ENCODE results near the gene GRIN2C.

The GRIN2C gene

DNA sequence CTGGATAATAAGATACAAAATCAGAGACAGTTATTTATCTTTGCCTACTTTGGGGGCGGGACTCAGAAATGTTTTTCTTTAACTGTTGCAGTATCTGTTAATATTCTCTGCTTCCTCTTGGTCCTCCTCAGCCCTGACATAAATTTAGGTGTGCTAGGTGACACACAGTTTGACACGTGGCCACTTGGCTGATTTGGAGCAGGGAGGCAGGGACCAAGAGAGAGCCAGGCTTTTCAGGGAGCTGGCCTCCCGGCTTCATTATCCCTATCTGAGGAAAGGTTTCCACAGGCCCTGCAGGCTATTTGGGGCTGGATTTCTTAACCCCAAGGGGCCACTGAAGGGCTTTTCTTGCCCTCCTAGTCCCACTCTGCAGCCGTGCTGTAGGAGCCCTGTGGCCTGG, 63.5 kb downstream of the GRIN2C start:
- no peak for DNase-seq

DNA sequence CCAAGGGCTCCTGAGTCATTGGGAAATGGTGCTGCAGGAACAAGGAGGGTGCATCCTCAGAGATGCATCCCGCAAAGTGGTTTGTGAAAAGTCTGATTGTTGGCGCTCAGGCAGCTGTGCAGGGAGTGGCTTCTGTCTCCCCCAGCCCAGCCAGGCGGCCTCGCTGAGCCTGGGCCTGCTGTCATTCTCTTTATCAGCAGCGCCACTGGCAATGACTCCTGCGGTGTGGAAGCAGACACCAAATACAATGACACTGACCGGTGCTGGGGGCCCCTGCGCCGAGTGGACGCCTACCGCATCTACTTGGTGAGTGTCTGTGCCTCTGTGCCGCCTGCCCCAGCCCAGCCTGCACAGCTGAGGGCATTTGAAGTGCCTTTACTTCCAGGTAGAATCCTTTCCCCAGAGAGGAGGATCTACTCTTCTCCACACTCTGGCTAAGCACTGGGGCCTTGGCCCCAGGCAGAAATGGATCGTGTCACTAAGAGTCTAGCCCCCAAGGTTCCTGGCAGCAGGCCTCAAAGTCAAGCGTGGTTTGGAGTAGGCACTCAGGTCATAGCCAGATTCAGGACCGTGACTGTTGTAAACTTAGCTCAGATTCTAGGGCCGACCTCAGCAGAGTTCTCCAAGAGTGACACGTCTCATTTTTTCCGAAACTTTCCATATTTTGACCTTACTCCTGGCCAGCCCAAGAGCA, 64.2 kb downstream of the GRIN2C start:
- DNase-seq: no peak

DNA sequence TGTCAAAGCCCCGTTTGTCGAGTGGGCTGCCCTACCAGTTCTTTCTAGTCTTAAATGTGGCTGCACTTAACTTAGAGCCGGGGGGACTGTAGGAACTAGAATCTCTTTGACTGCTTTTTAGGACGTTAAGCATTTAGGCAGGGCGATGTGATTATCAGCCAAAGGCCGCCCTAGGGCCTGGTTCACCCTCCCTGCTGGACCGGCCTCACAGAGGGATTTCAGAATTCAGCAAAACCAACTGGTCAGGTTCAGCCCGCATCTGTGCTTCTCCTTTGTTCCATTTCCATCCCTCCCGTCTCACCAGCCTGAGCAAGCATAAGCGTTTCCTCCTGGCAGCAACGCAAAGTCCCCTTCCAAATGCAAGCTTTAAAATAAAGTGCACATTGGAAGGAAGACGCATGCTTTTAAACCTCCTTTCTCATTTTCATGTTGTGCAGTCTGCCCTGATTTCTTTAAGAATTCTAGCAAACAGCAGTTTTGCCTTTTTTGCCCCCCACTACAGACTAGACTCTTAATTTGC, 67.0 kb downstream of the GRIN2C start:
- no peak for DNase-seq

Measured in NCI-H446 treated with DMSO at 0.1 percent for 48 hours (cell line).